Measurements from ENCODE around the gene LRRC23. TPM values are rescaled to one million over a fixed set of nuclear protein-coding genes. Genes with fewer than 3 reads are reported as not detected.

The LRRC23 gene
- total RNA-seq, 4 donors from 2014 or later = 1.7 to 35.5 (median 3.0) TPM; not detected in 1

DNA sequence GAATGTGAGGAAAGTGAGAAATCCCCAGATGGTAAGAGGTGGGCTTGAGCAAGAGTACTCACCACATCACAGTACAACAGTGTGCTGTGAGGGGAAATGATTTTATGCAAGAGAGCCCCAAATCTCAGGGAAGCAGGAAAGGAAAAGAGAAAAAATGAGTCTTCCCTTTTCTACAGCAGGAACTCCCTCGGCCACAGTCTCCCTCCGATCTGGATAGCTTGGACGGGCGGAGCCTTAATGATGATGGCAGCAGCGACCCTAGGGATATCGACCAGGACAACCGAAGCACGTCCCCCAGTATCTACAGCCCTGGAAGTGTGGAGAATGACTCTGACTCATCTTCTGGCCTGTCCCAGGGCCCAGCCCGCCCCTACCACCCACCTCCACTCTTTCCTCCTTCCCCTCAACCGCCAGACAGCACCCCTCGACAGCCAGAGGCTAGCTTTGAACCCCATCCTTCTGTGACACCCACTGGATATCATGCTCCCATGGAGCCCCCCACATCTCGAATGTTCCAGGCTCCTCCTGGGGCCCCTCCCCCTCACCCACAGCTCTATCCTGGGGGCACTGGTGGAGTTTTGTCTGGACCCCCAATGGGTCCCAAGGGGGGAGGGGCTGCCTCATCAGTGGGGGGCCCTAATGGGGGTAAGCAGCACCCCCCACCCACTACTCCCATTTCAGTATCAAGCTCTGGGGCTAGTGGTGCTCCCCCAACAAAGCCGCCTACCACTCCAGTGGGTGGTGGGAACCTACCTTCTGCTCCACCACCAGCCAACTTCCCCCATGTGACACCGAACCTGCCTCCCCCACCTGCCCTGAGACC lies 31.0 kb downstream of the LRRC23 start:
- H3K27me3 ChIP-seq = no peaks in the 10 kb centered on the region
- no peaks in the 10 kb centered on the region for H3K9me3 ChIP-seq
- no peak for TF ChIP-seq POLR2A (IDR thresholded peaks at IDR 0.05)
- TF ChIP-seq, protein P1, sequence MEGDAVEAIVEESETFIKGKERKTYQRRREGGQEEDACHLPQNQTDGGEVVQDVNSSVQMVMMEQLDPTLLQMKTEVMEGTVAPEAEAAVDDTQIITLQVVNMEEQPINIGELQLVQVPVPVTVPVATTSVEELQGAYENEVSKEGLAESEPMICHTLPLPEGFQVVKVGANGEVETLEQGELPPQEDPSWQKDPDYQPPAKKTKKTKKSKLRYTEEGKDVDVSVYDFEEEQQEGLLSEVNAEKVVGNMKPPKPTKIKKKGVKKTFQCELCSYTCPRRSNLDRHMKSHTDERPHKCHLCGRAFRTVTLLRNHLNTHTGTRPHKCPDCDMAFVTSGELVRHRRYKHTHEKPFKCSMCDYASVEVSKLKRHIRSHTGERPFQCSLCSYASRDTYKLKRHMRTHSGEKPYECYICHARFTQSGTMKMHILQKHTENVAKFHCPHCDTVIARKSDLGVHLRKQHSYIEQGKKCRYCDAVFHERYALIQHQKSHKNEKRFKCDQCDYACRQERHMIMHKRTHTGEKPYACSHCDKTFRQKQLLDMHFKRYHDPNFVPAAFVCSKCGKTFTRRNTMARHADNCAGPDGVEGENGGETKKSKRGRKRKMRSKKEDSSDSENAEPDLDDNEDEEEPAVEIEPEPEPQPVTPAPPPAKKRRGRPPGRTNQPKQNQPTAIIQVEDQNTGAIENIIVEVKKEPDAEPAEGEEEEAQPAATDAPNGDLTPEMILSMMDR (IDR thresholded peaks at IDR 0.05) = no peak
- H3K4me3 ChIP-seq = no peak overlapping the region
- H3K36me3 ChIP-seq = peaks cover 0 to 28% (median 0%) of the 10 kb centered on the region in 3 donors
- peak in 1 of 3 donors; percentile 40 for DNase-seq
- peaks cover 8 to 46% (median 12%) of the 10 kb centered on the region in 4 donors for H3K4me1 ChIP-seq
- peak overlapping the region in 3 of 4 donors; percentile 35 to 99 (median 90) for H3K27ac ChIP-seq

DNA sequence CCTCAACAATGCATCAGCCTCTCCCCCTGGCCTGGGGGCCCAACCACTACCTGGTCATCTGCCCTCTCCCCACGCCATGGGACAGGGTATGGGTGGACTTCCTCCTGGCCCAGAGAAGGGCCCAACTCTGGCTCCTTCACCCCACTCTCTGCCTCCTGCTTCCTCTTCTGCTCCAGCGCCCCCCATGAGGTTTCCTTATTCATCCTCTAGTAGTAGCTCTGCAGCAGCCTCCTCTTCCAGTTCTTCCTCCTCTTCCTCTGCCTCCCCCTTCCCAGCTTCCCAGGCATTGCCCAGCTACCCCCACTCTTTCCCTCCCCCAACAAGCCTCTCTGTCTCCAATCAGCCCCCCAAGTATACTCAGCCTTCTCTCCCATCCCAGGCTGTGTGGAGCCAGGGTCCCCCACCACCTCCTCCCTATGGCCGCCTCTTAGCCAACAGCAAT lies 31.6 kb downstream of the LRRC23 start:
- TF ChIP-seq POLR2A (IDR thresholded peaks at IDR 0.05) = no peak
- TF ChIP-seq, protein P1 (IDR thresholded peaks at IDR 0.05) = no peak
- no peaks in the 10 kb centered on the region for H3K27me3 ChIP-seq
- DNase-seq = no peak
- no peak overlapping the region for H3K4me3 ChIP-seq
- H3K9me3 ChIP-seq = no peaks in the 10 kb centered on the region
- peak overlapping the region in 3 of 4 donors; percentile 90 to 99 (median 95) for H3K27ac ChIP-seq
- H3K36me3 ChIP-seq = peaks cover 0 to 34% (median 0%) of the 10 kb centered on the region in 3 donors
- peaks cover 4 to 46% (median 12%) of the 10 kb centered on the region in 4 donors for H3K4me1 ChIP-seq

DNA sequence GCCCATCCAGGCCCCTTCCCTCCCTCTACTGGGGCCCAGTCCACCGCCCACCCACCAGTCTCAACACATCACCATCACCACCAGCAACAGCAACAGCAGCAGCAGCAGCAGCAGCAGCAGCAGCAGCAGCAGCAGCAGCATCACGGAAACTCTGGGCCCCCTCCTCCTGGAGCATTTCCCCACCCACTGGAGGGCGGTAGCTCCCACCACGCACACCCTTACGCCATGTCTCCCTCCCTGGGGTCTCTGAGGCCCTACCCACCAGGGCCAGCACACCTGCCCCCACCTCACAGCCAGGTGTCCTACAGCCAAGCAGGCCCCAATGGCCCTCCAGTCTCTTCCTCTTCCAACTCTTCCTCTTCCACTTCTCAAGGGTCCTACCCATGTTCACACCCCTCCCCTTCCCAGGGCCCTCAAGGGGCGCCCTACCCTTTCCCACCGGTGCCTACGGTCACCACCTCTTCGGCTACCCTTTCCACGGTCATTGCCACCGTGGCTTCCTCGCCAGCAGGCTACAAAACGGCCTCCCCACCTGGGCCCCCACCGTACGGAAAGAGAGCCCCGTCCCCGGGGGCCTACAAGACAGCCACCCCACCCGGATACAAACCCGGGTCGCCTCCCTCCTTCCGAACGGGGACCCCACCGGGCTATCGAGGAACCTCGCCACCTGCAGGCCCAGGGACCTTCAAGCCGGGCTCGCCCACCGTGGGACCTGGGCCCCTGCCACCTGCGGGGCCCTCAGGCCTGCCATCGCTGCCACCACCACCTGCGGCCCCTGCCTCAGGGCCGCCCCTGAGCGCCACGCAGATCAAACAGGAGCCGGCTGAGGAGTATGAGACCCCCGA lies 32.2 kb downstream of the LRRC23 start:
- H3K4me1 ChIP-seq = peaks cover 4 to 39% (median 12%) of the 10 kb centered on the region in 4 donors
- no peaks in the 10 kb centered on the region for H3K27me3 ChIP-seq
- TF ChIP-seq, protein P1 (IDR thresholded peaks at IDR 0.05) = no peak
- no peak for TF ChIP-seq POLR2A (IDR thresholded peaks at IDR 0.05)
- H3K4me3 ChIP-seq = peak overlapping the region; percentile 63 to 86 (median 70)
- H3K9me3 ChIP-seq = no peaks in the 10 kb centered on the region
- peaks cover 0 to 41% (median 0%) of the 10 kb centered on the region in 3 donors for H3K36me3 ChIP-seq
- DNase-seq = no peak
- H3K27ac ChIP-seq = peak overlapping the region; percentile 90 to 99 (median 96)

- no peaks in the 10 kb centered on the region for H3K9me3 ChIP-seq
- H3K4me3 ChIP-seq = peak overlapping the region; percentile 63 to 86 (median 70)
- DNase-seq = peak; percentile 87 to 97 (median 94)
- no peaks in the 10 kb centered on the region for H3K27me3 ChIP-seq
- TF ChIP-seq POLR2A (IDR thresholded peaks at IDR 0.05) = peak; percentile 77 to 84
- TF ChIP-seq, protein P1 (IDR thresholded peaks at IDR 0.05) = peak; percentile 95 to 99 (median 98)
- peaks cover 4 to 34% (median 12%) of the 10 kb centered on the region in 4 donors for H3K4me1 ChIP-seq
- H3K27ac ChIP-seq = peak overlapping the region; percentile 90 to 99 (median 96)
- peaks cover 0 to 41% (median 0%) of the 10 kb centered on the region in 3 donors for H3K36me3 ChIP-seq
Observed at GRCh38 chr12:6937481-6938352, 33.1 kb downstream of the LRRC23 start.

All from Peyer's patch (tissue), 4 donors.